Urothelium cell line (cell line): ENCODE measurements around the gene NECAB2.

Experiments used
- DNase-seq: peaks from one replicate; pipeline ENCODE4 v3.0.0; 2011; ENCODE audit warnings: low spot score, mixed read lengths
- FAIRE-seq: peaks from 2 replicates; lab custom pipeline; 2011; peaks lifted over from hg19 to GRCh38; lab: Jason Lieb, UNC

The NECAB2 gene

DNA sequence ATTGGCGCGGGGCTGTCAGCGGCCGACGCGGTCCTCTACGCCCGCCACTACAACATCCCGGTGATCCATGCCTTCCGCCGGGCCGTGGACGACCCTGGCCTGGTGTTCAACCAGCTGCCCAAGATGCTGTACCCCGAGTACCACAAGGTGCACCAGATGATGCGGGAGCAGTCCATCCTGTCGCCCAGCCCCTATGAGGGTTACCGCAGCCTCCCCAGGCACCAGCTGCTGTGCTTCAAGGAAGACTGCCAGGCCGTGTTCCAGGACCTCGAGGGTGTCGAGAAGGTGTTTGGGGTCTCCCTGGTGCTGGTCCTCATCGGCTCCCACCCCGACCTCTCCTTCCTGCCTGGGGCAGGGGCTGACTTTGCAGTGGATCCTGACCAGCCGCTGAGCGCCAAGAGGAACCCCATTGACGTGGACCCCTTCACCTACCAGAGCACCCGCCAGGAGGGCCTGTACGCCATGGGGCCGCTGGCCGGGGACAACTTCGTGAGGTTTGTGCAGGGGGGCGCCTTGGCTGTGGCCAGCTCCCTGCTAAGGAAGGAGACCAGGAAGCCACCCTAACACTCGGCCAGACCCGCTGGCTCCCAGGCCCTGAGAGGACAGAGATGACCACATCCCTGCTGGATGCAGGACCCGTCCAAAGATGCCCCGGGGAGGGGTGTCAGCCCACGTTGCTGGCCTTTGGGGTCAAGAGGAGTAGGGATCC is 2.4 kb upstream of the NECAB2 start:
- DNase-seq = no peak
- no peak for FAIRE-seq

DNA sequence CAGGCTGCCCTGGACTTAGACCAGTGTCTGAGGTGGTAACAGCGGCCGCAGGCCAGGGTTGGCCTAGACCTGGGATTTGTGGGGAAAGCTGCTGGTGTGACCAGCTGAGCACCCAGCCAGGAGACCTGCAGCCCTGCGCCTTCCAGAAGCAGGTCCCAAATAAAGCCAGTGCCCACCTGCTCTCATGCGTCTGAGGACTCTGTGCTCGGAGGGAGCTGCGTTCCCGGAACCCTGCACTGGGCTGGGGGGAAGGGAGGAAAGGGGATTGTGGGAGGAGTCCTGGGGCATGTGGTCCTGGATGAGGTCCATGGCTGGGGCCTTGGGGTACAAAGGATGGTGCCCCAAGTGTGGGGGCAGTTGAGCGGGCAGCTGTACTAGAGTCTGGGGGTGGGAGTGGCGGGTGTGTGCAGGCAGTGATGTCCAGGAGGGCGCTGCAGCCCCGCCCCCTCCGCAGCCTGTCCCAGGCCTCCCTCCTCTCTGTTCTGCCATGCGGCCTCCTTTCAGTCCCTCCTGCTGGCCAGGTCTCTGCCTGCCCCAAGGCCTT is 1.8 kb upstream of the NECAB2 start:
- FAIRE-seq = no peak
- DNase-seq = no peak

DNA sequence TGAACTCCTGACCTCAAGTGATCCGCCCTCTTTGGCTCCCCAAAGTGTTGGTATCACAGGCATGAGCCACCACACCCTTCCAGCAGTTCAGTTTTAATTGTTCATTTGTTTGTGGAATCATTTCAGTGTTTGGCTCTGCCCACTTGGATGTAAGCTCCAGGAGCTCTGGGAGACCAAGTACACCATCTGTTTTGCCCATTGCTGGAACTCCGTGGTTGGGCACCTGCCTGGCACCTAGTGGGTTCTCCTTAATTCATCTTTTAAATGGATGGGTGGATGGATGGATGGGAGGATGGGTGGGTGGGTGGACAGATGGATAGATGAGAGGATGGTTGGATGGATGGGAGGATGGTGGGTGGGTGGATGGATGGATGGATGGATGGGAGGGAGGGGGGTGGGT is 953 bp upstream of the NECAB2 start:
- no peak for FAIRE-seq
- DNase-seq = no peak

DNA sequence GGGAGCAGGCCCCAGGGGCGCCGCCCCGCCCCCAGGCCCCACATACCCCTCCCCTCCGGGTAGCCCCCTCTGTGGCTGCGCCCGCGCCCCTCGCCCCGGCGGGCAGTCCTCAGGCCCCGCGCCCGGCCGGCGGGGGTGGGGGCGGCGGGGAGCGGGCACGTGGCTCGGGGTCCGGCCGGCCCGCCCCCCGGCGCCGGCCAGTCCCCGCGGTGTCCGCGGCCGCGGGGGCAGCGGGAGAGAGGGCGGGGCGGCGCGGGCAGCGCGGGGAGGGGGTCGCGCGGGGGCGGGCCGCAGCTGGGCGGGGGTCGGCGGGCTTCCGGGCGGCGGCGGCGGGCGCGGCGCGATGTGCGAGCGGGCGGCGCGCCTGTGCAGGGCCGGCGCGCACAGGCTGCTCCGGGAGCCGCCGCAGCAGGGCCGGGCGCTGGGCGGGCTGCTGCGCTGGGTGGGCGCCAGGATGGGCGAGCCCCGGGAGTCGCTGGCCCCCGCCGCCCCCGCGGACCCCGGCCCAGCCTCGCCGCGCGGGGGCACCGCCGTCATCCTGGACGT is 335 bp downstream of the NECAB2 start:
- FAIRE-seq (no peak), DNase-seq (peak; percentile 58)

DNA sequence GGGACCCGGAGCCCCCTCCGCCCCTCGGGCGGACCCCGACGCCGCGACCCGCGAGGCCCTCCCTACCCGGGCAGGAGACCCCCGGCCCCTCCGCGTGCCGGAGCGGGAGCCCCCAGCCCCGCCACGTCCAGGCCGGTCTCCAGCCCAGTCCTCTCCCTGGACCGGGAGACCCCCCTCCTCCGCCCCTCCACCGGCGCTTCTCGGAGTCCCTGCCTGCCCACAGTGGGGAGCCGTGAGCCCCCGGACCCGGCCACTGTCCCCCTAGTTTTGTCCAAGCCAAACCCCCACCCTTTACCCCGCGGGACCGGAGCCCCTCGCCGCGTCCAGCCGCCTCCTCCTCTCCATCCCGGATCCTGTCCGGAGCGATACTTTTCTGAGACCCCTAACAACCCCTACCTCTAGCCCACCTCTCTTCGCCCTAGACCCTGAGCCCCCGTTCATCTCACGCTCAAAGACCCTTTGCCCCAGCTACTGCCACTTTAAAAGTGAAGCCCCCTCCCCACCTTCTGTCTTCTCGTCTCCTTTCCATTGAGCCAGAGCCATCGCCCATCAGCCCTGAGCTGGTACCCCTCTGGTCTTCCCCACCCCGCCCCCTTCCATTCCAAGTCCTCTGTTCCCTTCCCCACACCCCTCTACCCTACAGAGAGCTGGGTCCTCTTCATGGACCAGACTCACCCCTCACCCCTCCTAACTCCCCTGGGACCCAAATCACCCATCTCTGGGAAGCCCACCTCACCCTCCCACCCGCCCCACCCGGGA is 1.0 kb downstream of the NECAB2 start:
- FAIRE-seq (no peak), DNase-seq (no peak)

DNA sequence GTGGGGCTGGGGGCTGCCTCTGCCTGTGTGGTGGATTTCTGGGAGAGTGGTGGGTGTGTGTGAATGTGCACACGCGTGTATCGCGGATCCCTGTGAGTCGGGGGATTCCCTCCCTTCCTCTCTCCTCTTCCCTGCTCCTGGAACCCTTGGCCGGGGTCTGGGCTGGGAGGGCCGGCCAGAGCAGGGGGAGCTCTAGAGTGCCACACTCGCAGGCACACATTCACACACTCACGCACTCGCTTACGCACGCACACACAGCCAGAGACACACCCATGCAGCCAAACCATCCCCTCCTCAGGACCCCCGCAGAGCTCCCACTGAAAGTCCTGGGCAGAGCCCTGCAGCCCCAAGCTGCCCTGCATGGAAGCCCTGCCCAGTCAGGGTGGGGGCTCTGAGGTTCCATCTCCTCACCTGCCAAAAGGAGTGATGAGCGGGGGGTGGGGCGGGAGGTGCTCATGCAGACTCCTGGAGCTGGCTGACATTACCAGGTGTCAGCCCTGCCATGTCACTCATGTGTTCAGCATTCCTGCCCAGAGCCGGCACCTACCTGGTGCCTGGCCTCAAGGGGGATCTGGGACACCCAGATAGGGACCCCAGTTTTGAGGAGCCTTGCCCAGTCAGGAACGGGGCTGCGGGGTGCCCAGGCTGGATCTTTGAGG is 1.9 kb downstream of the NECAB2 start:
- DNase-seq (no peak), FAIRE-seq (no peak)

DNA sequence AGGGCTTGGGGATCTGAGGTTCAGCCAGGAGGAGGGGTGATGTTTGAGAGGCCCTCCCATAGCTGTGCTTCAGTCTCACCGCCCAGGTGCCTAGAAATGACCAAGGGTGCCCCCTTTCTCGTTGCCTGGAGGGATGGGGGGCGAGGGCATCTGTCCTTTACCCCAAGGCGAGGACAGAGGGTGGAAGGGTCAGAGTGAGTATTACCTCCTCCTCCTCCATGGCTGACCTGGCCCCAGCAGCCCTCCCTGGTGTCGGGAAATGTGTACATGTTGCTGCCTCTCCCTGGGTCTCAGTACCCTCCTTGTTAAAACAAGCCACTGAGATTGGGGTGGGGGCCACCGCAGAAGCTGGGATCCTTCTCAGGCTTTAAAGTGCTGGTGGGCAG is 2.4 kb downstream of the NECAB2 start:
- DNase-seq (no peak), FAIRE-seq (no peak)

DNA sequence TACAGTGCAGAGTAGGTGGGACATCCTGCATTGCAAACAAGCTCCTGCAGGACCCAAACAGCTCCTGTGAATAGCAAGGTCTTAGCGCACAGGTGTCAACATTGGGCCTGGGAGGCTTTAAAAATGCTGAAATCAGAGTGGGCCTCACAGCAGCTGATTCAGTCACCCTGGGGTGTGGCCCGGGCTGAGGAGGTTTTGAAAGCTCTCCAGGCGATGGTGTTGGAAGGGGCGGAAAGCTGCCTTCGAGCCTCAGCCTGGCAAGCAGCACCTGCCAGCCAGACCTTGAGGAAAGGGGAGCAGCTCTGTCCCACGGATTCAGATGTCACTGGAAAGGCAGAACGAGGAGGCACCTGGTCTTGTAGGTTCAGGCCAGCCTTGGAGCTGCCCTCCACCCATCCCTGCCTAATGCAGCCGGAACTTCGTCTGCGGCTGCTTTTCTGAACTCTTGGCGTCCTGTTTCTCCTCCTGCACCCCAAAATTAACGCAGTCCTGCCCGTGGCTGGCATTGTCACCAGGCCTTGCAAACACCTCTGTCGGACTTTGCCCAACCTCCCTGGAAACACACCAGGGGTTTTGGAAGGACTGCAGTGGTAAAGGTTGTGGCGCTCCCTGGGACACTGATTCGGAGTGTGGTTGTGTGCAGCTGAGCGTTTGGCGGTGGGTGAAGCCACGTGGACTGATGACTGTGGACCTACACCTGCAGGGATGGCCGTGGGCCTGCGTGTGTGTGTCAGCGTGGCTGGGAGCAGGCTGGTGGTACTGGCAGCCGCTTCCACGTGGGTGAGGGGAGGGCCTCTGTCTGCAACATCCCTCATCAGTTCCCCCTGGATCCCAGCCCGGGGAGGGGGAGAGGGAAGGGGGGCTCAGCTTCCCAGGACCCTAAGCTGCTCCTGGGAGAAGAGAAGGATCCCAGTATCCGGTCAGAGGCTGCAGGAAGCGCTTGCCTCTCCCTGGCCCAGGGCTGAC is 3.4 kb downstream of the NECAB2 start:
- no peak for FAIRE-seq

DNA sequence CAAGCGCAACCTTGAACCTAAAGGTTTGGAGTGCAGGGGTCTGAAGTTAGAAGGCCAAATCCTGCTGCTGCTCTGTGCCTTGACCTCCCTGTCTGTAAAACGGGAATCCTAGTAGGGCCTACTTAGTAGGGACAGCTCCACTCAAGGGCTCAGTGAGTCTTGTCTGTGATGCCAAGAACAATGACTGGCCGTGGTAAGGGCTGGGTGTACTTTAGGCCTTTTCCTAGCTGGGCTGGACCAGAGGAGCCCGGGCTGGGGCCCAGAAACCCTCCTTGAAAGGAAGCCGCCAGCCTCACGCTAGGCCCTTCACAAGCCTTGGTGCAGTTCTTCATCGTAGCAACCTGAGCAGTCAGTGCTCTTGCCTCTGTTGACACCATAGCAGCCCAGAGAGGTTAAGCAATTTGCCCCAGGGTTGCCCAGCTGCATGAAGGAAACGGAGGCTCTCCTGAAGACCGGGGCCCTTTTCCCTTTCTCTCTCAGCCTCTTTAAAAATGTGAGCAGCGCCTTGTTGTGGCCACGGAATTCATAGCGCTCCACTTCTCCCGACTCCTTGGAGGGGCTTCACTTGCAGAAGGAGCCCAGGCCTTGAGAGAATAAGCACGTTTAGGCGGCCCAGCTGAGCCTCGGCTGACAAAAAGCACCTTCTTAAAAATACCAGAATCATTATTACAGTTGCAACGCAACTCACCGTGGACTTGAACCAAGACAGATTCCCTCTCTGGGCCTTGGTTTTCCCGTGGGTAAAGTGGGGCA is 4.4 kb downstream of the NECAB2 start:
- no peak for DNase-seq
- no peak for FAIRE-seq

More for the DNA sequence above, 3.4 kb downstream of the NECAB2 start:
- no peak for DNase-seq

DNA sequence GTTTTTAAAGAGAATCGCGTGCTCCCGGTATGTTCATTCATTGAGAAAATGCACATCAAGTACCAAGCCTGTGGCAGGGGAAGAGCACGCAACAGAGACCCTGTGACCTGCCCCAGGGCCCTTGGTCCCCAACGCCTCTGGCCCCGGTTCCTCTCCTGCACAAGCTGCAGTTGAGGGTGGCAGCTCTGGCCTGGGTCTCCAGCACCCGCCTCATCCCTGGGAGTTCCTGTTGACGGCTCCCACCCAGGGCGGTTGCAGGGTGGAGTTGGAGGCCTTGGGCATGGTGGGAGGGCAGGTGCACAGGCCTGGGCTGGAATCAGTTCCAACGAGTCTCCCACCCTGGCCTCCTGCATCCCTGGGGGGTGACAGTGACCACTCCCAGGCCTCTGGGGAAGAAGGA is 5.0 kb downstream of the NECAB2 start:
- no peak for DNase-seq
- no peak for FAIRE-seq

DNA sequence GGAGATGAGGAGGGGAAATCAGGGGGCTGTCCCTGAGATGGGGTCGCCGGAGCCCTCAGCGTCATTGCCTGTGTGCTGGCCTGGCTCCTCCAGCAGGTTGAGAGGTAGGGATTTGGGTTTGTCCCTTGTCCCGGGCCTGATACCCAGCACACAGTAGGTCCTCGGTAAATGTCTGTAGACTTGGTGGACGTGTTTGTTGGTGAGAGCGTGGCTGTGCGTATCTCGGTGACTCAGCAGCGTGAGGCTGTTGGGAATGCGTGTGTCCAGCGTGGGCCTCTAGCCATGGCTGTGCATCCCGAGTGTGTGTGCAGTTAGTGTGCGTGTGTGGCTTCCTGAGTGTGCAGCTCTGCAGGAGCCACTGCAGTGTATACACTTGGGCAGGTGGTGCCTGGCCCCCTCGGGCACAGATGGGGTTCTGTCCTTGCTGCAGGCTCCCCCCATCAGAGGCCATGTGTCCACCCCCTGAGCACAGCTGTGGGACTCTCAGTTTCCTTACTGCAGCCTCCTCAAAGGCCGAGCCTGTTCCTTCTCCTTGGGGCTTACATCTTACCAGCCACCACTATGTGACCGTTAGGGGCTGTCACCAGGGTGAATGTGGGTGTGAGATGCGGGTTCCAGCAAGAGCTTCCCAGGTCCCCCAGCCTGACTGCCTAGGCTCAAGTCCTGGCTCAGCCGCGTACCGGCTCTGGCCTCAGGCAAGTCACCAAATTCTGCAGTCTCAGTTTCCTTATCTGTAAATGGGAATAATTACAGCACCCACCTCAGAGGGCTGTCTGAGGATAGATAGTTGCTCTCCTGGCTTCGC is 5.7 kb downstream of the NECAB2 start:
- DNase-seq (no peak), FAIRE-seq (no peak)

DNA sequence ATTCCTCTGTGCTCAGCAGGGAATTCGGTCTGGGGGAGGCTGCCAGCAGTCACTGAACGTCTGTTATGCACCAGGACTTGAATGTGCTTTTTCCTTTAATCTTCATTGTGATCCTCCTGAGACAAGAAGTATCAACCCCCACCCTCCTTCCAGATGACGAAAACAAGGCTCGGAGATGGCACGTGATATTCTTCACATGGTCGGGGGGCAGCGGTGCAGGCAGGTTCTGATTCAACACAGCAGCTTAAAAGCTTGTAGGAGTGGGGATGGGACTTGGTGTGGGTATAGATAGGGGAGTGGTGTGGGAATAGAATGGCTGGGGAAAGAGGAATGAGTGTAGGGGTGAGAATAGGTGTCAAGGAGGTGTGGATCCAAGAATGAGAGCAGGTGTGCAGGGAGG is 6.4 kb downstream of the NECAB2 start:
- DNase-seq = no peak
- FAIRE-seq = no peak

DNA sequence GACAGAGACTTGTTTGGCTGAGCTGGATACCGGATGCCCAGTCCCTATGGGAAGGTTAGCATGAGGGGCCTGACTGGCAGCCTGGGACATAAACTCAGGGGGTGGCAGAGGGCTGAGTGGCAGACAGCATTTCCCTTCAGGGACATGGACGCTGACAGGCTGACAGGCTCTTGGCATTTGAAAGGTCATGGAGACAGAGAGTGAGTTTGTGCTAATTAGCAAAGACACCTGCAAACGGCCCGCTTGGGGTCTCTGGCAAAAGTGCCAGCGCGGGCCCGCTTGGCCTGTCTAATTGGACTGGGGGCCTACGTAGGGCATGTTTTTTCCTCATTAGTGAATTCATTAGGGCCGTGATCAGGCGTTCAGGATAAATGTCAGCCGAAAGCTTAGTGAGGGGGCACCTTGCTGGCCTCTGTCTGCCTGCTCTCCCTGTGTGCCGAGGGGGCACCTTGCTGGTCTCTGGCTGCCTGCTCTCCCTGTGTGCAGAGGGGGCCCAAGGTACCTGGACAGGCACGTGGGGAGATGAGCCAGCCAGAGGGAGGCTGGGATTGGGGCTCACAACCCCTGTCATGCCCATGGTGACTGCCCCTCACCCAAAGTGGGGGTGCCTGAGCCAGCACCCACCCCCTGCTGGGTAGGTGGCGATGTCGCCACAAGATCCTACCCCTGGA is 7.7 kb downstream of the NECAB2 start:
- no peak for DNase-seq
- no peak for FAIRE-seq

DNA sequence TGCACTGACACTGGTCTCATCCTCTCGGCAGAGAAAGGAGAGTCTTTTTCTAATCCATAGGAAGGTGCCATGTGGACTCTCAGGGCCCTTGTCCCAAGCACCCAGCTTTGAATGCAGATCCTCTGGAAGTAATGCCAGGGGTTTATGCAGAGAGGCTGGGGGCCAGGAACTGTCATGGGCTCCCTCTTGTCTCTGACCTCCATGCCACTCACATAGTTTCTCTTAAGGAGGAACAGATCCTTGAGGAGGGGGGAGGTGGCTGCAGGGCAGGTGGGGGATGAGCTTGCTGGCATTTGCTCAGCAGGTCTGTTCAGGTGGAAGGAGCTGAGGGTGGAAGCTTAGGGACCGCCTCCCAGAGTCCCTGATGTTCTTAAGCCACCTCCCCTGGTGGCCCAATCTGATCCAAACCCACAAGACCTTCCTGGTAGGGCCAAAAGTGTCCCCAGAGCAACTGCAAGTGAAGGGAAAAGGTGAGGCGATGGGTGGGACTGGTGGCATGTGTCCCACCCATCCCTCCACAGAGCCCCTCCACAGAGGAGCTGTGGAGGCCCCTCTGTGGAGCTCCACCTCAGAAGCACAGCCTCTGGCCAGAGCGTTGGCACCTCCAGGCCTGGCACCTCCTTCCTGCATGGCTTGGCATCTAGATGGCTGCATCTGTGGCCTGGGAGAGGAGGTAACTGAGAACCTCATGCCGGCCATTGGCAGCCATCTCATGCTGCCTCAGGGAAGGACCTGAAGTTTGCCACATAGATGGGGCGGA is 9.2 kb downstream of the NECAB2 start:
- no peak for DNase-seq
- no peak for FAIRE-seq

DNA sequence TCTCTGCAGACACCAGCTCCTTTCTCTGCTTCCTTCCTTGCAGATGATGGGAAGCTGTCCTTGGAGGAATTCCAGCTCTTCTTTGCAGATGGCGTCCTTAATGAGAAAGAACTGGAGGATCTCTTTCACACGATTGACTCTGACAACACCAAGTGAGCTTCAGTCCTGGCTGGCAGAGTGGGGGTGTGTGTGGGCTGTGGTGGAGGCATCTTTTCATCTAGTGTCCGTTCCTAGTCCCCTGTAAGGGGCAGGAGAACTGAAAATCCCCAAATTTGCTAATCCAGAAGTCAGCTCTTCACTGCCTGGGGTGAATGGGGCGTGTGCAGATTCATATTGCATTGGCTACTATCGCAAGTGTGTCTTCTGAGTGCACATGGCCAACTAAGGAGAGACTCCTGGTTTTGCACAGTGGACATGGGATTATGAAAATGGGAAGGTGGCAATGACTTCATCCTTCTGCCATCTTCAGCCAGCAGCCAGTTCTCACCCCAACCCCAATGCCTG is 10.4 kb downstream of the NECAB2 start:
- FAIRE-seq (no peak), DNase-seq (no peak)

DNA sequence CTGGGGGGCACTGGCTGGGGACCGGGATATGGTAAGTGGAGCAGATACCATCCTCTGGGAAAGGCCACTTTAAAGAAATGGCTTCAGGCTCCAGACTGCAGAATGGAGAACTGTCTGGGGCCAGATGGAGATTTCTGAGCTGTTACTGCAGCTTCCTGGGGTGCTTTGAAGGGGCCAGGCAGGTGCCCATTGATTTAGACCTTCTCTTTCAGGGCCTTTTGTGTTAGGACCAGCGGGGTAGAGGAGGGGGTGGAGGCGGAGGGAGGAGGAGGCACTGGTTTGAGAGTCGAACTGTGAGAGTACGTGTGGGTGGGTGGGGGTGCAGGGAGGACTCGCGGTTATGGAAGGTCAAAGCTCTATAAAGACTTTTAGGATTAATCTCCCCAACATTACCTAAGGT is 11.4 kb downstream of the NECAB2 start:
- DNase-seq (no peak), FAIRE-seq (no peak)

DNA sequence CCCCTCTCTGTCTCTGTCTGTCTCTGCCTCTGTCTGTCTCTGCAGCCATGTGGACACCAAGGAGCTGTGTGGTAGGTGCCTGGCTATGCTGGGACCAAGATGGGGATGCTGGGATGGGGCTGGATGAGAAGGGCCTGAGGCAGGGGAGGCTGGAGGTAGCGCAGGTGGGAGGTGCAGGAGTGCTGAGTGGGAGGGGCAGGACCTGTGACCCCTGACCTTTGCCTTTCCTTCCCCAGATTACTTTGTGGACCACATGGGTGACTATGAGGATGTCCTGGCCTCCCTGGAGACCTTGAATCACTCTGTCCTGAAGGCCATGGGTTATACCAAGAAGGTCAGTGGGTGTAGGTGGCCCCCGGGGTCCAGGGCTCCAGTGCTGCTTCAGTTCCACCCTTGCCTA is 12.8 kb downstream of the NECAB2 start:
- FAIRE-seq (no peak), DNase-seq (no peak)
